AG04450 (cell line): ENCODE results near the gene UTP15. TPM values are rescaled to one million over a fixed set of nuclear protein-coding genes. Genes with fewer than 3 reads are reported as not detected.

ENCODE experiments used
- CTCF ChIA-PET: fragments of 300-600, 350-600 bp; formaldehyde crosslinking; extraction: SDS; loops from one replicate; lab custom pipeline; 2022; ENCODE audit warnings: antibody characterized with exemption, inconsistent platforms; lab: Charles Lee
- POLR2A ChIA-PET: fragments of 350-600 bp; formaldehyde crosslinking; extraction: SDS; loops from one replicate; lab custom pipeline; 2021; ENCODE audit warnings: antibody characterized with exemption, inconsistent platforms; lab: Yijun Ruan, JAX
- DNase-seq: peaks from one replicate; pipeline ENCODE4 v3.0.0-alpha.2; 2011; ENCODE audit warnings: low read depth, low spot score
- H3K27ac ChIP-seq: one replicate; pipeline ENCODE4 v1.5.1; 2012; ENCODE audit warnings: low read depth, low read length, control low read depth
- H3K27me3 ChIP-seq: one replicate; pipeline ENCODE4 v1.6.0; 2012; ENCODE audit warnings: low read length; ENCODE audit not compliant: control insufficient read depth, insufficient read depth
- H3K4me3 ChIP-seq: 2 replicates; pipeline ENCODE4 v1.5.1; 2011; ENCODE audit warnings: mild to moderate bottlenecking, low read depth, low read length, control low read depth
- H3K9me3 ChIP-seq: 2 replicates; pipeline ENCODE4 v1.5.1; 2012; ENCODE audit warnings: low read length; ENCODE audit not compliant: control insufficient read depth, insufficient read depth
- polyA plus RNA-seq: library from polyadenylated mRNA; depleted of rRNA; stranded (reverse); fragments of >200 nt; gene quantifications from 2 replicates; pipeline ENCODE4 v1.2.3, GENCODE V29; 2011
- TF ChIP-seq, protein P1 (sequence below): IDR thresholded peaks from 2 replicates; pipeline ENCODE4 v1.5.1; 2011; ENCODE audit warnings: low read depth, low read length, control low read depth, inconsistent platforms

The UTP15 gene
- polyA plus RNA-seq, 1 experiment: 15.3 TPM

DNA sequence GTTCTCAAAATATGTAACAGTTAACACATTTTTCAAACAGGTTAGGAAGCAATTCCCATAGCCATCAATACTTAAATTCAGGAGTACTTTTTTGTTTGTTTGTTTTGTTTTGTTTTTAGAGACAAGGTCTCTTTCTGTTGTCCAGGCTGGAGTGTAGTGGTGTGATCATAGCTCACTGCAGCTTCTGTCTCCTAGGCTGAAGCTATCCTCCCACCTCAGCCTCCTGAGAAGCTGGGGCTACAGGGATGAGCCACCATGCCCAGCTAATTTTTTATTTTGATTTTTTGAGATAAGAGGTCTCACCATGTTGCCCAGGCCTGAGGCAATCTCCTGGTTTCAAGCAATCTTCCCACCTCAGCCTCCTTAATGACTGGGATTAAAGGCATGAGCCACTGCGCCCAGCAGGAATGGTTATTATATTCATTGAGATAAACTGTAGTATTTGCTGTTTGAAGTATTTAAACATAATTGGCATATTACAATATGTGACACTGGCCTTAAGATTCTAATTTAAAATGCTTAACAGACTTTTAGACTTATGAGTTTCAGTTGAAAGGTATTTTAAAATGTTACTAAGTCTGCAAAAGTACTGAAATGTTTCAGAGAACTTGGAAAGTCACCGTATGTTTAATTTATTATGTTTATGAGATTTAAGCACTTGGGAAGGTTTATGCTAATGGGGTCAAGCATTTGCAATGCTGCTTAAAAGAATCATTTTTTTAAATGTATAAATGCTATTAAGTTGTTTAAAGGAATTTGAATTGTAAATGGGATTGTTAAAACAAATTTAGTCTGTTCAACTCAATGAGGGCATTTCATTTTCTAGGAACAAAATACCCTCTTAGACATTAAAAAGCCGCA, 17.0 kb downstream of the UTP15 start:
- ChIA-PET POLR2A (no interaction called here), CTCF (interaction anchor here (0.6 to 2.9 kb wide), 4 partner anchors 9 to 211 kb away, joined by 3 to 21 read pairs (median 5); no protein-coding TSS in a partner anchor)
- no peak overlapping the region for H3K27ac ChIP-seq
- TF ChIP-seq, protein P1, sequence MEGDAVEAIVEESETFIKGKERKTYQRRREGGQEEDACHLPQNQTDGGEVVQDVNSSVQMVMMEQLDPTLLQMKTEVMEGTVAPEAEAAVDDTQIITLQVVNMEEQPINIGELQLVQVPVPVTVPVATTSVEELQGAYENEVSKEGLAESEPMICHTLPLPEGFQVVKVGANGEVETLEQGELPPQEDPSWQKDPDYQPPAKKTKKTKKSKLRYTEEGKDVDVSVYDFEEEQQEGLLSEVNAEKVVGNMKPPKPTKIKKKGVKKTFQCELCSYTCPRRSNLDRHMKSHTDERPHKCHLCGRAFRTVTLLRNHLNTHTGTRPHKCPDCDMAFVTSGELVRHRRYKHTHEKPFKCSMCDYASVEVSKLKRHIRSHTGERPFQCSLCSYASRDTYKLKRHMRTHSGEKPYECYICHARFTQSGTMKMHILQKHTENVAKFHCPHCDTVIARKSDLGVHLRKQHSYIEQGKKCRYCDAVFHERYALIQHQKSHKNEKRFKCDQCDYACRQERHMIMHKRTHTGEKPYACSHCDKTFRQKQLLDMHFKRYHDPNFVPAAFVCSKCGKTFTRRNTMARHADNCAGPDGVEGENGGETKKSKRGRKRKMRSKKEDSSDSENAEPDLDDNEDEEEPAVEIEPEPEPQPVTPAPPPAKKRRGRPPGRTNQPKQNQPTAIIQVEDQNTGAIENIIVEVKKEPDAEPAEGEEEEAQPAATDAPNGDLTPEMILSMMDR: no peak
- H3K27me3 ChIP-seq: no peaks in the 10 kb centered on the region
- no peak for DNase-seq
- no peaks in the 10 kb centered on the region for H3K9me3 ChIP-seq
- H3K4me3 ChIP-seq: no peak overlapping the region

DNA sequence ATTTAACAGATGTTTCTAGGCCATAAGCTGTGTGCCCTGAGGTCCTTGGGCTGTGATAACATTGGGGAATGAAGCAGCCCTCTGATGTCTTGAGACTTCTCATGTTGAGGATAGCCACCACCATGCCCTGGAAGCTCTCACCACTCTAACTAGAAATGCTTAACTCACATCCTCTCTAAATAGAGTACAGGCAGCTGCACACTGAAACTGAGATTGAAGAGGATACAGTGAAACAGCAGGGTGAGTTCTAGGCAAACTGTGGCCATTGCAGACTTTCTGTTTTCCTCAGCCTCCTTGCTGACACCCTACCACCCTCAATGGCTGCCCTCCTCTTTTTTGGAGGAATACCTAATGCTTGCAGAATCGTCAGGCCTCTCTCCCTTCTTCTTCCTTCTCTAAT, 22.4 kb downstream of the UTP15 start:
- no peaks in the 10 kb centered on the region for H3K27me3 ChIP-seq
- CTCF ChIA-PET: interaction anchor here (10.5 kb wide), 1 partner anchor 204 kb away, joined by 352 read pairs; no protein-coding TSS in a partner anchor
- no peaks in the 10 kb centered on the region for H3K9me3 ChIP-seq
- TF ChIP-seq, protein P1: no peak
- H3K27ac ChIP-seq: no peak overlapping the region
- DNase-seq: no peak
- no peak overlapping the region for H3K4me3 ChIP-seq
- POLR2A ChIA-PET: no interaction called here

DNA sequence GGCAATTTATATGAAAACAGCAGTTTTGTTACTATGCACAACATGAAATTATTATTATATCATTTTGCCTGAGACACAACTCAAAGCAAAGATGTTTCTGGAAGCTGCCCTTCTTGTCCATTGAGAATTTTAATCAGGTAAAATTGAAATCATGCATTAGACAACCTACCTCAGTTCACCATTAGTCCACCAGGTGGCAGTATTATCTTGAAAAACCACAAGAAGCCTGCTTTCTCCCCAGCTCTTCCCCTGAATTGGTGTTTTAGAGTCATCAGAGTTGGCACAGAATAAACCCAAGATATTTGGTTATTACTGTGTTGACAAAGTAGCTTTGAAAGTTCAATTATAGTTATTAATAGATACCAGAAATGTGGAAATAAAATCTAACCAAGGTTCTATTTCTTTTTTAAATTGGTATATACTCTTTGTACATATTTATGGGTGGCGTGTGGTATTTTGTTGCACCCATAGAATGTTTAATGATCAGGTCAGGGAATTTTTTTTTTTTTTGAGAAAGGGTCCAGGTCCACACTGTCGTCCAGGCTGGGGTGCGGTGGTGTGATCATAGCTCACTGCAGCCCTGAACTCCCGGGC, 25.7 kb downstream of the UTP15 start:
- ChIA-PET POLR2A (interaction anchor here (0.6 to 1.2 kb wide), 8 partner anchors 34 to 297 kb away, joined by 3 to 6 read pairs (median 4); no protein-coding TSS in a partner anchor), CTCF (interaction anchor here (0.5 to 10.5 kb wide), 45 partner anchors 10 to 1063 kb away, joined by 3 to 352 read pairs (median 4); no protein-coding TSS in a partner anchor)
- TF ChIP-seq, protein P1: peak; percentile 72
- peak; percentile 78 for DNase-seq
- no peaks in the 10 kb centered on the region for H3K9me3 ChIP-seq
- no peak overlapping the region for H3K4me3 ChIP-seq
- H3K27me3 ChIP-seq: no peaks in the 10 kb centered on the region
- no peak overlapping the region for H3K27ac ChIP-seq

DNA sequence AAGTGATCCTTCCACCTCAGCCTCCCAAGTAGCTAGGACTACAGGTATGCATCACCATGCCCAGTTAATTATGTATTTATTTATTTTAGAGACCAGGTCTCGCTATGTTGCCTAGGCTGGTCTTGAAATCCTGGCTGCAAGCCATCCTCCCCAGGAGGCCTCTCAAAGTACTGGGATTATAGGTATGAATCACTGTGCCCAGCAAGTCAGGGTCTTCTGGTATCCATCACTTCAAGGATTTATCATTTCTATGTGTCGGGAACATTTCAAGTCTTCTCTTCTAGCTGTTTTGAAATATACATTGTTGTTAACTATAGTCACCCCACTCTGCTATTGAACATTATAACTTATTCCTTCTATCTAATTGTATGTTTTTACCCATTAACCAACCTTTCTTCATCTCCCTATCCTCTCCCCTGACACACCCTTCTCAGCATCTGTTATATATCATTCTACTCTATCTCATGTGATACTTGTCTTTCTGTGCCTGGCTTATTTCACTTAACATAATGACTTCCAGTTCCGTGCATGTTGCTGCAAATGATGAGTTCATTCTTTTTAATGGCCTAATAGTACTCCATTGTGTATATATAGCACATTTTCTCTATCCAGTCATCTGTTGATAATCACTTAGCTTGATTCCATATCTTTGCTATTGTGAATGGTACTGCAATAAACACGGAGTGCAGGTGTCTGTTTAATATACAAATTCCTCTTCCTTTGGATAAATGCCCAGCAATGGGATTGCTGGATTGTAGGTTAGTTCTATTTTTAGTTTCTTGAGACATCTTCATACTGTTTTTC, 26.4 kb downstream of the UTP15 start:
- H3K9me3 ChIP-seq: no peaks in the 10 kb centered on the region
- no peak overlapping the region for H3K27ac ChIP-seq
- H3K4me3 ChIP-seq: no peak overlapping the region
- no peaks in the 10 kb centered on the region for H3K27me3 ChIP-seq
- DNase-seq: peak; percentile 29
- ChIA-PET POLR2A (interaction anchor here (0.7 to 1.2 kb wide), 6 partner anchors 47 to 1094 kb away, joined by 3 to 6 read pairs (median 4); no protein-coding TSS in a partner anchor), CTCF (interaction anchor here (0.5 to 10.5 kb wide), 41 partner anchors 11 to 1062 kb away, joined by 3 to 352 read pairs (median 5); no protein-coding TSS in a partner anchor)
- TF ChIP-seq, protein P1: no peak
